Upper lobe of left lung (tissue), 4 donors: Measurements from ENCODE around the gene MED13L.

ENCODE experiments used
- CTCF ChIP-seq, 6 experiments: fragments of 450-650 bp in 4 of 6; fragments of 200-600 bp in 2 of 6; sonication (generic) in 2 of 6; IDR thresholded peaks; one replicate each; pipeline ENCODE4 v1.5.1; 2016 to 2019; ENCODE audit warnings: antibody characterized with exemption in 6 of 6
- EP300 ChIP-seq, 4 donors: sonication (generic); formaldehyde crosslinking; IDR thresholded peaks; one replicate each; pipeline ENCODE4 v1.5.1; 2017; ENCODE audit warnings: antibody characterized with exemption in 4 of 4, control low read depth in 2 of 4
- POLR2A ChIP-seq, 4 donors: fragments of 450-650 bp; IDR thresholded peaks; one replicate each; pipeline ENCODE4 v1.5.1; 2016 to 2017; ENCODE audit warnings: antibody characterized with exemption in 4 of 4, mild to moderate bottlenecking in 2 of 4
- POLR2AphosphoS5 ChIP-seq, 2 donors: sonication (generic); formaldehyde crosslinking; IDR thresholded peaks; one replicate each; pipeline ENCODE4 v1.5.1; 2017; ENCODE audit warnings: antibody characterized with exemption in 2 of 2

- TF ChIP-seq CTCF (IDR thresholded peaks at IDR 0.05), result no peak
- no peak for TF ChIP-seq POLR2A (IDR thresholded peaks at IDR 0.05)
- TF ChIP-seq POLR2AphosphoS5 (IDR thresholded peaks at IDR 0.05), result no peak
- no peak for TF ChIP-seq EP300 (IDR thresholded peaks at IDR 0.05)
Measured at GRCh38 chr12:116318576-116319232, 41.2 kb upstream of the MED13L start.
